OCI-LY7 (cell line): ENCODE results near the gene CORO2A. TPM values are rescaled to one million over a fixed set of nuclear protein-coding genes. Genes with fewer than 3 reads are reported as not detected.

Experiments used
- BruUV-seq: library from RNA; stranded (reverse); fragments of 400-500 nt; replicated peaks from 2 replicates; lab custom pipeline; 2021; lab: Mats Ljungman, UMichigan
- CTCF ChIA-PET: fragments of 300-600 bp; sonication (Branson Sonifier 250); formaldehyde crosslinking; loops from one replicate; lab custom pipeline; 2022; ENCODE audit warnings: antibody characterized with exemption; ENCODE audit not compliant: unreplicated experiment; lab: Charles Lee
- POLR2A ChIA-PET: fragments of 300-600 bp; sonication (Branson Sonifier 250); formaldehyde crosslinking; loops from one replicate; lab custom pipeline; 2022; ENCODE audit warnings: antibody characterized with exemption; lab: Charles Lee
- DNase-seq: peaks from one replicate; pipeline ENCODE4 v3.0.0-alpha.2; 2015; ENCODE audit warnings: low spot score
- H2AFZ ChIP-seq: fragments of 200-600 bp; sonication (generic), shearing (Covaris generic); 2 replicates; pipeline ENCODE4 v1.6.1; 2014; ENCODE audit warnings: mild to moderate bottlenecking, antibody characterized with exemption, low read length, moderate library complexity
- H3K27ac ChIP-seq: fragments of 200-600 bp; sonication (generic); 2 replicates; pipeline ENCODE4 v1.5.1; 2014; ENCODE audit warnings: mixed run types, low read depth, mild to moderate bottlenecking, moderate library complexity, low read length, inconsistent platforms; ENCODE audit not compliant: poor library complexity, severe bottlenecking
- H3K36me3 ChIP-seq: fragments of 200-600 bp; sonication (generic); 2 replicates; pipeline ENCODE4 v1.6.1; 2014; ENCODE audit warnings: mild to moderate bottlenecking, antibody characterized with exemption, low read length, moderate library complexity, mixed read lengths; ENCODE audit not compliant: insufficient read depth
- H3K4me1 ChIP-seq: fragments of 200-600 bp; sonication (generic); 2 replicates; pipeline ENCODE4 v1.5.1; 2014; ENCODE audit warnings: mild to moderate bottlenecking, low read length; ENCODE audit not compliant: insufficient read depth, poor library complexity, severe bottlenecking
- H3K4me2 ChIP-seq: fragments of 200-600 bp; sonication (generic); 2 replicates; pipeline ENCODE4 v1.6.1; 2014; ENCODE audit warnings: mild to moderate bottlenecking, low read length
- H3K4me3 ChIP-seq: fragments of 200-600 bp; sonication (generic); 2 replicates; pipeline ENCODE4 v1.5.1; 2014; ENCODE audit warnings: mild to moderate bottlenecking, low read depth, low read length; ENCODE audit not compliant: poor library complexity, severe bottlenecking
- H3K79me2 ChIP-seq: fragments of 200-600 bp; sonication (generic); 2 replicates; pipeline ENCODE4 v1.6.1; 2016; ENCODE audit warnings: low read depth, mild to moderate bottlenecking, low read length, moderate library complexity, mixed read lengths; ENCODE audit not compliant: insufficient read depth
- H3K9me2 ChIP-seq: fragments of 200-600 bp; sonication (generic); 2 replicates; pipeline ENCODE4 v1.6.1; 2016; ENCODE audit warnings: mild to moderate bottlenecking, low read length, mixed read lengths; ENCODE audit not compliant: insufficient read depth
- H3K9me3 ChIP-seq: fragments of 200-600 bp; sonication (generic); 2 replicates; pipeline ENCODE4 v1.6.1; 2014; ENCODE audit warnings: mild to moderate bottlenecking, mixed run types, low read length, mixed read lengths
- H4K20me1 ChIP-seq: fragments of 200-600 bp; sonication (generic); 2 replicates; pipeline ENCODE4 v1.6.1; 2014; ENCODE audit warnings: mild to moderate bottlenecking, antibody characterized with exemption, low read length, moderate library complexity, mixed read lengths; ENCODE audit not compliant: insufficient read depth
- CTCF ChIP-seq: fragments of 200-600 bp; sonication (generic); conservative IDR thresholded peaks from 2 replicates; pipeline ENCODE4 v1.5.1; 2014; ENCODE audit warnings: mild to moderate bottlenecking, antibody characterized with exemption, low read length, moderate library complexity, mixed read lengths
- EZH2phosphoT487 ChIP-seq: fragments of 200-600 bp; sonication (generic); IDR thresholded peaks from 2 replicates; pipeline ENCODE4 v1.6.1; 2018; ENCODE audit warnings: low read depth, borderline replicate concordance, mild to moderate bottlenecking, mixed run types, antibody characterized with exemption, low read length, moderate library complexity, mixed read lengths
- intact Hi-C: fragments of 100-400 bp; cut with micrococcal nuclease; formaldehyde crosslinking; loops from one replicate; pipeline ENCODE4 v1.10.0; 2022; ENCODE audit not compliant: unreplicated experiment
- total RNA-seq, 2 experiments: library from RNA; depleted of rRNA in 1 of 2; stranded (reverse); fragments of >200 nt in 1 of 2; shearing (Covaris generic) in 1 of 2; gene quantifications; 2 replicates each; pipeline ENCODE4 v1.2.3, GENCODE V29; 2014 to 2022

Gene CORO2A
- total RNA-seq, 2 experiments from 2014 or later: 1.8 to 3.9 TPM

- Histone ChIP-seq H3K79me2 (peaks cover 30% of the 10 kb centered on the region; the same call in 1 of the 2 replicates), H3K4me1 (peaks cover 93% of the 10 kb centered on the region), H3K36me3 (peaks cover 35% of the 10 kb centered on the region), H2AFZ (peak overlapping the region; percentile 18; the same call in 1 of the 2 replicates), H3K9me2 (no peaks in the 10 kb centered on the region), H3K9me3 (peaks cover 8% of the 10 kb centered on the region; the same call in 1 of the 2 replicates), H3K27ac (peak overlapping the region; percentile 95), H3K4me2 (peak overlapping the region; percentile 97), H4K20me1 (no peaks in the 10 kb centered on the region), H3K4me3 (peak overlapping the region; percentile 59)
- DNase-seq: peak; percentile 60
- intact Hi-C loops: no loop called here
- TF ChIP-seq EZH2phosphoT487 (no peak), CTCF (no peak)
- ChIA-PET CTCF (interaction anchor here (0.9 to 1.0 kb wide), 2 partner anchors 20 to 109 kb away, joined by 3 to 4 read pairs; no protein-coding TSS in a partner anchor), POLR2A (interaction anchor here (0.6 to 2.2 kb wide), 12 partner anchors 10 to 158 kb away, joined by 3 to 10 read pairs (median 4); partner anchors contain the start of gene TRIM14)
- BruUV-seq: no TSS peak
These were observed 91.0 kb downstream of the CORO2A start for GRCh38 chr9:98101416-98101815.

GRCh38 chr9:98100456-98100855 is 92.0 kb downstream of the CORO2A start:
- CTCF ChIA-PET: no interaction called here
- no TSS peak for BruUV-seq

More at GRCh38 chr9:98100456-98100855, 92.0 kb downstream of the CORO2A start:
- DNase-seq: no peak
- Histone ChIP-seq H3K4me3 (peak overlapping the region; percentile 46), H3K27ac (peak overlapping the region; percentile 95), H2AFZ (peak overlapping the region; percentile 85), H4K20me1 (no peaks in the 10 kb centered on the region), H3K9me2 (no peaks in the 10 kb centered on the region), H3K4me1 (peaks cover 83% of the 10 kb centered on the region), H3K79me2 (peaks cover 21% of the 10 kb centered on the region; the same call in 1 of the 2 replicates), H3K9me3 (no peaks in the 10 kb centered on the region), H3K4me2 (peak overlapping the region; percentile 97), H3K36me3 (peaks cover 26% of the 10 kb centered on the region)
- intact Hi-C loops: no loop called here
- POLR2A ChIA-PET: interaction anchor here (0.6 to 2.2 kb wide), 7 partner anchors 9 to 93 kb away, joined by 3 to 10 read pairs (median 4); partner anchors contain the start of gene TRIM14
- TF ChIP-seq EZH2phosphoT487 (no peak), CTCF (no peak)
